ENCODE measurements around the gene NXPE1. TPM values are rescaled to one million over a fixed set of nuclear protein-coding genes. Genes with fewer than 3 reads are reported as not detected.

Gene NXPE1
- total RNA-seq, 1 donor from 2014 or later, result not detected

GRCh38 chr11:114551060-114551459, 8.6 kb downstream of the NXPE1 start:
- Mint-ChIP-seq H3K27ac (no peak overlapping the region), H3K27me3 (ENCODE audit: insufficient read depth) (peaks cover 4% of the 10 kb centered on the region), H3K9me3 (no peaks in the 10 kb centered on the region), H3K4me3 (no peak overlapping the region), H3K36me3 (ENCODE audit: low read depth) (no peaks in the 10 kb centered on the region), H3K4me1 (ENCODE audit: low read depth) (no peaks in the 10 kb centered on the region)
- intact Hi-C loops (cut with micrococcal nuclease), result no loop called here
- no peak for DNase-seq (ENCODE audit: low spot score)

- no peak for DNase-seq (ENCODE audit: low spot score)
- no peak overlapping the region for H3K27ac Mint-ChIP-seq
- no peaks in the 10 kb centered on the region for H3K36me3 Mint-ChIP-seq (ENCODE audit: low read depth)
- no peaks in the 10 kb centered on the region for H3K27me3 Mint-ChIP-seq (ENCODE audit: insufficient read depth)
- peaks cover 11% of the 10 kb centered on the region for H3K9me3 Mint-ChIP-seq
- no peaks in the 10 kb centered on the region for H3K4me1 Mint-ChIP-seq (ENCODE audit: low read depth)
- H3K4me3 Mint-ChIP-seq, result no peak overlapping the region
- intact Hi-C loops (cut with micrococcal nuclease), result no loop called here
Observed at GRCh38 chr11:114525682-114526081, 34.0 kb downstream of the NXPE1 start.

DNA sequence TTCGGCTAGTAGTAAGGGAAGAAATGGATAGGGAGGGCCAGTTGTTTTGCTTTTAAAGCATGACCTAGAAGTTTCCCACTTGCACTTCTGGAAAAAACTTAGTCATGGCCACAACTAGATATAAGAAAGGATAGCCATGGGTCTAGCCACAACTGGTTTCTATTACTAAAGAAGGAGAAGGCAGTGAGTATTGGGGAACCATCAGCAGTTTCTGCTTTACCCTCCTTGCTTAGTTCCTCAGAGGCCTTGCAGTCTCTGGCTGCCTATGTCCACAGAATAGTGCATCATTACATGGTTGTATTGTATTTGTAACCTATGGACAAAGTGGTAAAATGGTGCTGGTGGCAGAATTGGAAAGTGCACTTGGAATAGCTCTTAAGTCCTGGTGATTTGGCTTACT, 35.6 kb downstream of the NXPE1 start:
- intact Hi-C loops (cut with micrococcal nuclease), result no loop called here
- H3K4me1 Mint-ChIP-seq (ENCODE audit: low read depth), result no peaks in the 10 kb centered on the region
- H3K4me3 Mint-ChIP-seq, result no peak overlapping the region

DNA sequence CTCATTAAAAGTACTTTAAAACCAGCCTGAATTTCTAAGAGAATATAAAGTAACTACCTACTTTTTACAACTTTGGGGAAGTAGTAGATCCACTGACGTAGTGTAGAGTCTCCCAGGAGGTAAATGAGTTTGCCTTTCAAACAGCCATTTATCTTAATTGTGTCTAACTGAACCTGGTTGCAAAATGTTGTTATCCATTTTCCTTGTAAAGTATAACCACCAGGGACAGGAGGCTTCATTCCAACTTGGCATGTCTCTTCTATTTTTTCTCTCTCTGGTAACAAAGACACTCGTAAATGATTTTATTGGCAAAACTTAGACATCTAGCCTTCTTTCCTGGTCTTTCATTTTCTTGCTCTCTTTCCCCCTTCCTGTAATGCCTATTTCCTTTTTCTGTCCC, 36.9 kb downstream of the NXPE1 start:
- no peaks in the 10 kb centered on the region for H3K36me3 Mint-ChIP-seq (ENCODE audit: low read depth)
- no peaks in the 10 kb centered on the region for H3K4me1 Mint-ChIP-seq (ENCODE audit: low read depth)
- H3K27ac Mint-ChIP-seq, result no peak overlapping the region
- DNase-seq (ENCODE audit: low spot score), result no peak
- no peaks in the 10 kb centered on the region for H3K27me3 Mint-ChIP-seq (ENCODE audit: insufficient read depth)
- intact Hi-C loops (cut with micrococcal nuclease), result no loop called here
- H3K4me3 Mint-ChIP-seq, result no peak overlapping the region
- peaks cover 11% of the 10 kb centered on the region for H3K9me3 Mint-ChIP-seq

More for the DNA sequence above, 35.6 kb downstream of the NXPE1 start:
- H3K27ac Mint-ChIP-seq, result no peak overlapping the region
- no peaks in the 10 kb centered on the region for H3K27me3 Mint-ChIP-seq (ENCODE audit: insufficient read depth)
- no peak for DNase-seq (ENCODE audit: low spot score)
- peaks cover 11% of the 10 kb centered on the region for H3K9me3 Mint-ChIP-seq
- no peaks in the 10 kb centered on the region for H3K36me3 Mint-ChIP-seq (ENCODE audit: low read depth)

DNA sequence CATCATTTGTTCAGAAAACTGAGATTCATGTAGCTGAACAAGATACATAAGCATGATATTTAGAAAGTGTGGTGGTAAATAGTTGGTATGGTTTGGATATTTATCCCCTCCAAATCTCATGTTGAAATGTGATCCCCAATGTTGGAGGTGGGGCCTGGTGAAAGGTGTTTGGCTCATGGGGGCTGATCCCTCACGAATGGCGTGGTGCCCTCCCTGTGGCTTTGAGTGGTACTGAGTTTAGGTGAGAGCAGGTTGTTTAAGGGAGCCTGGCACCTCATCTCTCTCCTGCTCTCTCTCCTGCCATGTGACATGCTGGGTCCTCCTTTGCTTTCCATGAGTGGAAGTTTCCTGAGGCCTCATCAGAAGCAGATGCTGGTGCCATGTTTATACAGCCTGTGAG, 48.1 kb downstream of the NXPE1 start:
- Mint-ChIP-seq H3K4me3 (no peak overlapping the region), H3K36me3 (ENCODE audit: low read depth) (no peaks in the 10 kb centered on the region), H3K4me1 (ENCODE audit: low read depth) (no peaks in the 10 kb centered on the region), H3K9me3 (no peaks in the 10 kb centered on the region), H3K27me3 (ENCODE audit: insufficient read depth) (peaks cover 4% of the 10 kb centered on the region), H3K27ac (no peak overlapping the region)
- intact Hi-C loops (cut with micrococcal nuclease), result no loop called here
- DNase-seq (ENCODE audit: low spot score), result no peak

GRCh38 chr11:114511079-114511478, 48.6 kb downstream of the NXPE1 start:
- Mint-ChIP-seq H3K4me3 (no peak overlapping the region), H3K9me3 (no peaks in the 10 kb centered on the region), H3K27me3 (ENCODE audit: insufficient read depth) (peaks cover 4% of the 10 kb centered on the region), H3K27ac (no peak overlapping the region), H3K4me1 (ENCODE audit: low read depth) (no peaks in the 10 kb centered on the region), H3K36me3 (ENCODE audit: low read depth) (no peaks in the 10 kb centered on the region)
- DNase-seq (ENCODE audit: low spot score), result no peak
- intact Hi-C loops (cut with micrococcal nuclease), result no loop called here

DNA sequence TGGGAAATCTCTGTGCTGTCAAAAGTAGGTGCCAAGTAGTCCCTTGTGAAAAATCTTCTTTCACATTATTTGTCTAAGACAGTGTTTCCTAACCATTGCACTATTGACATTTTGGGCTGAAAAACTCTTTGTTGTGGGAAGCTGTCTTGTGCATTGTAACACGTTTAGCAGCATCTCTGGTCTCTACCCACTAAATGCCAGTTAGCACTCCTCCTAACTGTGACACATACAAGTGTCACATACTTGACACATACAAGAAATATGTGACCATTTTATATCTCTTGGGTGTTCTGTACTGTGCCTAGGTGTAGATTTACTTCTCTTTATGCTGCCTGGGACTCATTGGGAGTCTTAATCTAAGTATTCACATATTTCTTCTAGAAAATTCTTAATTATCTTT, 57.8 kb downstream of the NXPE1 start:
- Mint-ChIP-seq H3K27ac (no peak overlapping the region), H3K4me1 (ENCODE audit: low read depth) (no peaks in the 10 kb centered on the region), H3K4me3 (no peak overlapping the region), H3K9me3 (no peaks in the 10 kb centered on the region), H3K27me3 (ENCODE audit: insufficient read depth) (peaks cover 5% of the 10 kb centered on the region), H3K36me3 (ENCODE audit: low read depth) (no peaks in the 10 kb centered on the region)
- DNase-seq (ENCODE audit: low spot score), result no peak
- intact Hi-C loops (cut with micrococcal nuclease), result no loop called here

- no peaks in the 10 kb centered on the region for H3K9me3 Mint-ChIP-seq
- H3K36me3 Mint-ChIP-seq (ENCODE audit: low read depth), result no peaks in the 10 kb centered on the region
- no peaks in the 10 kb centered on the region for H3K4me1 Mint-ChIP-seq (ENCODE audit: low read depth)
- intact Hi-C loops (cut with micrococcal nuclease), result no loop called here
- DNase-seq (ENCODE audit: low spot score), result no peak
- H3K27me3 Mint-ChIP-seq (ENCODE audit: insufficient read depth), result peaks cover 5% of the 10 kb centered on the region
- H3K27ac Mint-ChIP-seq, result no peak overlapping the region
- no peak overlapping the region for H3K4me3 Mint-ChIP-seq
Observed at GRCh38 chr11:114499756-114500155, 59.9 kb downstream of the NXPE1 start.

GRCh38 chr11:114496915-114497314, 62.8 kb downstream of the NXPE1 start:
- Mint-ChIP-seq H3K9me3 (no peaks in the 10 kb centered on the region), H3K4me1 (ENCODE audit: low read depth) (no peaks in the 10 kb centered on the region), H3K4me3 (no peak overlapping the region), H3K27me3 (ENCODE audit: insufficient read depth) (peaks cover 3% of the 10 kb centered on the region), H3K36me3 (ENCODE audit: low read depth) (no peaks in the 10 kb centered on the region), H3K27ac (no peak overlapping the region)
- DNase-seq (ENCODE audit: low spot score), result no peak
- intact Hi-C loops (cut with micrococcal nuclease), result no loop called here

GRCh38 chr11:114483929-114484328, 75.8 kb downstream of the NXPE1 start:
- no peak overlapping the region for H3K4me3 Mint-ChIP-seq
- no peak overlapping the region for H3K27ac Mint-ChIP-seq
- peaks cover 3% of the 10 kb centered on the region for H3K27me3 Mint-ChIP-seq (ENCODE audit: insufficient read depth)
- no peaks in the 10 kb centered on the region for H3K9me3 Mint-ChIP-seq
- H3K4me1 Mint-ChIP-seq (ENCODE audit: low read depth), result no peaks in the 10 kb centered on the region
- DNase-seq (ENCODE audit: low spot score), result no peak
- no peaks in the 10 kb centered on the region for H3K36me3 Mint-ChIP-seq (ENCODE audit: low read depth)
- intact Hi-C loops (cut with micrococcal nuclease), result no loop called here

DNA sequence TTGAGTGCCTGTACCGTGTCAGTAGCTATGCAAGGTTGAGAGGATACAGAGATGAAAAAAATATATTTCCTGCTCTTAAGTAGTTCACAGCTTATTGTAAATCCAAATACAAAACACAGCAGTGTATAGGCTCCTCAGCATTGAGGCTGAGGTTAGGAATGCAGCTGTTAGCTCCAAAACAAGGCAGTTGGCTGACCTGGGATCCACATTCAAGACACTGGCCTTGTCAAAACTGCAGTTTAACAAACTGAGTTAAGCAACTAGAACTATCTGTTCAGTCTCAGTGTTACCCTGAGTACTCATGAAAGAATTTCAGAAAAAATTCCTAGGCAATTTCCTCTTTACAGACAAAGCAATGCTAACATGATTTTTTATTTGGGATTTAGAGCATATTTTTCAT, 77.6 kb downstream of the NXPE1 start:
- Mint-ChIP-seq H3K36me3 (ENCODE audit: low read depth) (no peaks in the 10 kb centered on the region), H3K9me3 (no peaks in the 10 kb centered on the region), H3K27me3 (ENCODE audit: insufficient read depth) (peaks cover 3% of the 10 kb centered on the region), H3K4me3 (no peak overlapping the region), H3K4me1 (ENCODE audit: low read depth) (no peaks in the 10 kb centered on the region), H3K27ac (no peak overlapping the region)
- intact Hi-C loops (cut with micrococcal nuclease), result no loop called here
- DNase-seq (ENCODE audit: low spot score), result no peak

DNA sequence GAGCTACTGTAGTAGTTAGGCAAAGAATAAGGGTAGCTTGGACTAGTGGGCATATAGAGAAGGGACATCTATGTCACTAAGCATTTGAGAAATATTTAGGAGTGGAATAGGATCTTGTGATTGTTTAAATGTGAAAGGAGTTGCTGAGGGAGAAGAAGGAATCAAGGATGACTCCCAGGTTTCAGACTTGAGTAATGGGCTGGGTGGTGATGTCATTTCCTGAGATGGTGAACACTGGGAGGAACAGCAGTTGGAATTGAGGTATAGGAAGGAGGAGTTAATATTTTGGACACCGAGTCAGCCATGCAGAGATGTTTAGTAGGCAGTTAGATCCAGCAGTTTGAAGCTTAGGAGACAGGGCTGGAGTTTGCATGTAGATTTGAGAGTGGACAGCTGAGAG, 80.3 kb downstream of the NXPE1 start:
- Mint-ChIP-seq H3K27me3 (ENCODE audit: insufficient read depth) (peaks cover 5% of the 10 kb centered on the region), H3K9me3 (no peaks in the 10 kb centered on the region), H3K27ac (no peak overlapping the region), H3K4me3 (no peak overlapping the region), H3K36me3 (ENCODE audit: low read depth) (no peaks in the 10 kb centered on the region), H3K4me1 (ENCODE audit: low read depth) (no peaks in the 10 kb centered on the region)
- DNase-seq (ENCODE audit: low spot score), result no peak
- intact Hi-C loops (cut with micrococcal nuclease), result no loop called here

GRCh38 chr11:114478768-114479167, 80.9 kb downstream of the NXPE1 start:
- H3K36me3 Mint-ChIP-seq (ENCODE audit: low read depth), result no peaks in the 10 kb centered on the region
- no peak for DNase-seq (ENCODE audit: low spot score)
- peaks cover 5% of the 10 kb centered on the region for H3K27me3 Mint-ChIP-seq (ENCODE audit: insufficient read depth)
- intact Hi-C loops (cut with micrococcal nuclease), result no loop called here
- H3K4me3 Mint-ChIP-seq, result no peak overlapping the region
- H3K4me1 Mint-ChIP-seq (ENCODE audit: low read depth), result no peaks in the 10 kb centered on the region
- no peak overlapping the region for H3K27ac Mint-ChIP-seq
- no peaks in the 10 kb centered on the region for H3K9me3 Mint-ChIP-seq

DNA sequence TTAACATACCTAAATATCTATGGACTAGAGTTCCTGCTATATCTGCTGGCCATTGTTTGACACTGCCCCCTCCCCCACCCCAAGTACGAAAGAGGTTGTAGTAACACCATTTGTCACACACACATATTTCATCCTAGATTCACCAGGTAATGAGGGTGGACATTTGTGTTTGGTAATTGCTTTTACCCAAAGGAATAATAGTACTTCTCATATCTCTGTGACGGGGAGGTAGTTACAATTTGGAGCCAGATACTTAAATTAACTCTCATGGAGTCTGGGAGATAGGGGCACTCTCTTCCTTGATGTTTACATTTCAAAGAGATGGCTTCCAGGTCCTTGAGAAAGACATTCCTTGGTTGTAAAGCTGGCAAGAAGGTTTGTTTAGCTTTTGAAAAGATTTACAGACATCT, 81.7 kb downstream of the NXPE1 start:
- intact Hi-C loops (cut with micrococcal nuclease), result no loop called here
- DNase-seq (ENCODE audit: low spot score), result no peak
- no peak overlapping the region for H3K4me3 Mint-ChIP-seq
- no peaks in the 10 kb centered on the region for H3K36me3 Mint-ChIP-seq (ENCODE audit: low read depth)
- H3K27ac Mint-ChIP-seq, result no peak overlapping the region
- no peaks in the 10 kb centered on the region for H3K4me1 Mint-ChIP-seq (ENCODE audit: low read depth)
- H3K9me3 Mint-ChIP-seq, result no peaks in the 10 kb centered on the region
- H3K27me3 Mint-ChIP-seq (ENCODE audit: insufficient read depth), result peaks cover 5% of the 10 kb centered on the region

All from activated T-helper 1 cell treated with anti-CD3 and anti-CD28 coated beads, Interleukin-12 subunit alpha, Interleukin-12 subunit beta, Interleukin-2, Interleukin-4 antibody, amounts not matched to agents 30 ng/mL and 10 ng/mL and 1 ng/mL, durations not matched to agents 14 hours and 24 hours and 36 hours (primary cell).